Adrenal gland (tissue), 5 donors: ENCODE measurements around the gene SPAG16.

Experiments
- CTCF ChIP-seq, 6 experiments: fragments of 450-650 bp in 4 of 6; fragments of 200-600 bp in 2 of 6; sonication (generic) in 1 of 6; IDR thresholded peaks; 1 replicate in 5 of 6; 2 replicates in 1 of 6; pipeline versions ENCODE4 v1.5.1 to v1.8.0; 2016 to 2021; ENCODE audit warnings: antibody characterized with exemption in 6 of 6, mild to moderate bottlenecking in 2 of 6, moderate library complexity in 1 of 6
- POLR2A ChIP-seq, 2 donors: fragments of 450-650 bp; IDR thresholded peaks; one replicate each; pipeline ENCODE4 v1.6.1; 2017; ENCODE audit warnings: antibody characterized with exemption in 2 of 2, mild to moderate bottlenecking in 2 of 2, moderate library complexity in 1 of 2
- donor health status: DM: no; HTN: no; CAD: no.

DNA sequence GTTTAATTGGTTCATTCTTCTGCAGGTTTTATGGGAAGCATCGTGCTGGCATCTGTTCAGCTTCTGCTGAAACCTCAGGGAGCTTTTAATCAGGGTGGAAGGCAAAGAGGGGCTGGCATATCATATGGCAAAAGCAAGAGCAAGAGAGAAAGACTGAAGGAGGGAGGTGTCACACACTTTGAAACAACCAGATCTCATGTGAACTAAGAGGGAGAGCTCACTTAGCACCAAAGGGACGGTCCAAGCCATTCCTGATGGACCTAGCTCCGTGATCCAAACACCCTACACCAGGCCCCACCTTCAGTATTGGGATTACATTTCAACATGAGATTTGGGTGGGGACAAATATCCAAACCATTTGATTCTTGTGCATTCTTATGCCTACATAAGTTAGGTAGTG is 563.1 kb downstream of the SPAG16 start:
- no peak for TF ChIP-seq CTCF (IDR thresholded peaks at IDR 0.05)
- TF ChIP-seq POLR2A (IDR thresholded peaks at IDR 0.05), result no peak
